Keratinocyte (primary cell): ENCODE data around the gene SLC16A2. TPM values are rescaled to one million over a fixed set of nuclear protein-coding genes. Genes with fewer than 3 reads are reported as not detected.

Experiments
- DNase-seq: peaks from one replicate; pipeline ENCODE4 v3.0.0-alpha.2; 2011; ENCODE audit warnings: low read depth, missing footprints, low spot score
- FAIRE-seq: peaks from 2 replicates; lab custom pipeline; 2011; peaks lifted over from hg19 to GRCh38; lab: Jason Lieb, UNC
- H2AFZ ChIP-seq: 2 replicates; pipeline ENCODE4 v1.6.0; 2012; ENCODE audit warnings: low read length, control low read depth, inconsistent platforms; ENCODE audit not compliant: control insufficient read depth
- H3K27ac ChIP-seq: 2 replicates; pipeline ENCODE4 v1.5.1; 2011; ENCODE audit warnings: low read length; ENCODE audit not compliant: control insufficient read depth, insufficient read depth
- H3K27me3 ChIP-seq: 3 replicates; pipeline ENCODE4 v1.6.0; 2011; ENCODE audit warnings: low read length; ENCODE audit not compliant: control insufficient read depth, insufficient read depth; ENCODE audit errors: extremely low read depth
- H3K36me3 ChIP-seq, 2 experiments: 2 replicates in 1 of 2; 3 replicates in 1 of 2; pipeline ENCODE4 v1.5.1; 2011; ENCODE audit warnings: low read length in 2 of 2, mild to moderate bottlenecking in 1 of 2; ENCODE audit not compliant: control insufficient read depth in 2 of 2, insufficient read depth in 2 of 2; ENCODE audit errors: extremely low read depth in 1 of 2
- H3K4me1 ChIP-seq: 3 replicates; pipeline ENCODE4 v1.5.1; 2011; ENCODE audit warnings: low read length; ENCODE audit not compliant: control insufficient read depth, insufficient read depth; ENCODE audit errors: extremely low read depth
- H3K4me2 ChIP-seq: 3 replicates; pipeline ENCODE4 v1.6.0; 2011; ENCODE audit warnings: low read depth, low read length; ENCODE audit not compliant: control insufficient read depth, insufficient read depth; ENCODE audit errors: extremely low read depth
- H3K4me3 ChIP-seq, 3 experiments: fragments of 200-600 bp in 1 of 3; sonication (generic) in 1 of 3; 2 replicates in 2 of 3; 3 replicates in 1 of 3; pipeline ENCODE4 v1.5.1; 2011 to 2016; ENCODE audit warnings: low read length in 3 of 3, mild to moderate bottlenecking in 3 of 3, control low read depth in 2 of 3, inconsistent platforms in 1 of 3, low read depth in 1 of 3, mixed read lengths in 1 of 3, mixed run types in 1 of 3, moderate library complexity in 1 of 3; ENCODE audit not compliant: control insufficient read depth in 2 of 3, insufficient read depth in 2 of 3; ENCODE audit errors: extremely low read depth in 1 of 3
- H3K79me2 ChIP-seq: 2 replicates; pipeline ENCODE4 v1.6.0; 2012; ENCODE audit warnings: low read length; ENCODE audit not compliant: control insufficient read depth, insufficient read depth
- H3K9ac ChIP-seq: 3 replicates; pipeline ENCODE4 v1.6.0; 2011; ENCODE audit warnings: low read length; ENCODE audit not compliant: control insufficient read depth, insufficient read depth; ENCODE audit errors: extremely low read depth
- H3K9me1 ChIP-seq: 3 replicates; pipeline ENCODE4 v1.6.0; 2011; ENCODE audit warnings: low read length; ENCODE audit not compliant: control insufficient read depth, insufficient read depth; ENCODE audit errors: extremely low read depth
- H3K9me3 ChIP-seq: 2 replicates; pipeline ENCODE4 v1.5.1; 2012; ENCODE audit warnings: low read depth, low read length; ENCODE audit not compliant: control insufficient read depth
- H4K20me1 ChIP-seq: 3 replicates; pipeline ENCODE4 v1.6.0; 2011; ENCODE audit warnings: low read length; ENCODE audit not compliant: control insufficient read depth, insufficient read depth; ENCODE audit errors: extremely low read depth
- EZH2 ChIP-seq: IDR thresholded peaks from one replicate; pipeline ENCODE4 v1.6.1; 2012; ENCODE audit warnings: inconsistent platforms, mild to moderate bottlenecking, low read length, moderate library complexity
- dilution Hi-C: fragments of 300-500 bp; cut with MboI; formaldehyde crosslinking; loops from one replicate; pipeline ENCODE4 v1.7.0; 2020; ENCODE audit warnings: low sequenced_read_pairs; ENCODE audit not compliant: extremely low pct_ligation_motif_present
- polyA plus RNA-seq, 5 experiments: library from polyadenylated mRNA; depleted of rRNA in 3 of 5; stranded (reverse) in 3 of 5; stranded (forward) in 1 of 5; unstranded in 1 of 5; fragments of >200 nt; gene quantifications; 1 replicate in 1 of 5; 2 replicates in 3 of 5; 3 replicates in 1 of 5; pipeline versions ENCODE4 v1.2.1 to v1.2.3, GENCODE V29; 2011 to 2012; ENCODE audit warnings: missing spikeins in 2 of 5, low read depth in 1 of 5, low replicate concordance in 1 of 5
- TF ChIP-seq, protein P1 (sequence below), 3 experiments: IDR thresholded peaks in 1 of 3; conservative IDR thresholded peaks in 1 of 3; optimal IDR thresholded peaks in 1 of 3; 2 replicates in 2 of 3; 3 replicates in 1 of 3; pipeline versions ENCODE3 to v1.5.1; 2011; ENCODE audit warnings: low read length in 3 of 3, mild to moderate bottlenecking in 3 of 3, moderate library complexity in 2 of 3, control low read depth in 1 of 3, inconsistent platforms in 1 of 3; ENCODE audit not compliant: insufficient read depth in 2 of 3; ENCODE audit errors: extremely low read depth in 1 of 3

Gene SLC16A2
- polyA plus RNA-seq, 1 donor (not counting 4 experiments of a cell fraction or from before 2014, with no cell fraction given): 38.4 TPM

DNA sequence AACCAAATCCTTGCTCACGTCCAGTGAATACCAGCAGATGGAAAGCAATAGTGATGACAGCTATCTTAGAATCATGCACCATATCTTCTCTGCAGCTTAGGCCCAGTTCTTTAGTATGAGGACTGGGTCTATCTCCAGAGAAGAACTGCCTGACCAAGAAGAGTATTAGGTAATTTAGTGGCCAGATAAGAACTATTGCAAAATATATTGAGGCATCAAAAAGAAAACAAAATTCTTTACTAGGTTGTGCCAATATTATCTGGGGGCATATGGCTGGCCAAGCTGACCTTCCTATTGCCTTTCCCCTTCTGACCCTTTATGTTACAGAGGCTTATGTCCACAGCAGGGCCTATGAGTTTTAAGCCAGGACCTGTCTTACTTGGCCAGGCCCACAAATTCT, 101.9 kb downstream of the SLC16A2 start:
- Histone ChIP-seq H3K27ac (no peak overlapping the region), H3K27me3 (no peaks in the 10 kb centered on the region), H3K4me2 (no peak overlapping the region), H3K36me3 (peaks cover 0 to 1% of the 10 kb centered on the region in 2 experiments), H3K9me3 (no peaks in the 10 kb centered on the region), H3K4me1 (peaks cover 5% of the 10 kb centered on the region), H2AFZ (no peak overlapping the region), H3K79me2 (no peaks in the 10 kb centered on the region), H4K20me1 (no peaks in the 10 kb centered on the region), H3K9me1 (no peaks in the 10 kb centered on the region), H3K9ac (no peak overlapping the region), H3K4me3 (no peak overlapping the region)
- no peak for TF ChIP-seq EZH2
- TF ChIP-seq, protein P1, sequence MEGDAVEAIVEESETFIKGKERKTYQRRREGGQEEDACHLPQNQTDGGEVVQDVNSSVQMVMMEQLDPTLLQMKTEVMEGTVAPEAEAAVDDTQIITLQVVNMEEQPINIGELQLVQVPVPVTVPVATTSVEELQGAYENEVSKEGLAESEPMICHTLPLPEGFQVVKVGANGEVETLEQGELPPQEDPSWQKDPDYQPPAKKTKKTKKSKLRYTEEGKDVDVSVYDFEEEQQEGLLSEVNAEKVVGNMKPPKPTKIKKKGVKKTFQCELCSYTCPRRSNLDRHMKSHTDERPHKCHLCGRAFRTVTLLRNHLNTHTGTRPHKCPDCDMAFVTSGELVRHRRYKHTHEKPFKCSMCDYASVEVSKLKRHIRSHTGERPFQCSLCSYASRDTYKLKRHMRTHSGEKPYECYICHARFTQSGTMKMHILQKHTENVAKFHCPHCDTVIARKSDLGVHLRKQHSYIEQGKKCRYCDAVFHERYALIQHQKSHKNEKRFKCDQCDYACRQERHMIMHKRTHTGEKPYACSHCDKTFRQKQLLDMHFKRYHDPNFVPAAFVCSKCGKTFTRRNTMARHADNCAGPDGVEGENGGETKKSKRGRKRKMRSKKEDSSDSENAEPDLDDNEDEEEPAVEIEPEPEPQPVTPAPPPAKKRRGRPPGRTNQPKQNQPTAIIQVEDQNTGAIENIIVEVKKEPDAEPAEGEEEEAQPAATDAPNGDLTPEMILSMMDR (optimal IDR thresholded peaks at IDR 0.05 in 1 of 3, IDR thresholded peaks at IDR 0.05 in 1 of 3, conservative IDR thresholded peaks at IDR 0.05 in 1 of 3; ENCODE audit: extremely low read depth in 1 of 3, insufficient read depth in 2 of 3, low read length in 3 of 3): no peak
- FAIRE-seq: no peak
- dilution Hi-C loops: no loop called here
- no peak for DNase-seq

DNA sequence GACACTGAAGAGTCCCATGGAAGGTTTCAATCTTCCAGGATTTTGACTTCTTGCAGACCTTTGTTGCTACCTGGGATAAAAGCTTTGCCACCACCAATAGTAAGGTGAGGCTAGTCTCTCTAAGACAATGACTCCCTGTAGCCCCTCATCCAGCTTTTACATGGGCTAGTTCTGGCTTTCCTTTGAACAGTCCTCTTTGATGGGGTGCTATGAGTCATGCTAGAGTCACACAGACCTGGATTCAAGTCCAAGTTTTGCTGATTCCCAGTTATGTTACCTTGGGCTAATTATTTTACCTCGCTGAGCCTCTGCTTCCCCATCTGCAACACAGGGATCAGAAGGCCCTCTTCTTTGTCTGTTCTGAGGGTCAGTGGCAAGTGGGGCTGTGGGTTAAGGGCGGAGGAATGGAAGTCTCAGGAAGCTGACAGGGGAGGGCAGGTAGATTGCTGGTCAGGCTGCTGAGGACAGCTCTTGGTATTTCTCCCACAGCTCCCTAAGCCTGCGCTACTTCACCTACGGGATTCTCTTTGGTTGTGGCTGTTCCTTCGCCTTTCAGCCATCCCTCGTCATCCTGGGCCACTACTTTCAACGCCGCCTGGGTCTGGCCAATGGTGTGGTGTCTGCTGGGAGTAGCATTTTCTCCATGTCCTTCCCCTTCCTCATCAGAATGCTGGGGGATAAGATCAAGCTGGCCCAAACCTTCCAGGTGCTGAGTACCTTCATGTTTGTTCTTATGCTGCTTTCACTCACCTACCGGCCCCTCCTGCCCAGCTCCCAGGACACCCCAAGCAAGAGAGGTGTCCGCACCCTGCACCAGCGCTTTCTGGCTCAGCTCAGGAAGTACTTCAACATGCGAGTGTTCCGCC, 102.8 kb downstream of the SLC16A2 start:
- H3K9me3 ChIP-seq: no peaks in the 10 kb centered on the region
- no peaks in the 10 kb centered on the region for H3K27me3 ChIP-seq
- no peaks in the 10 kb centered on the region for H3K9me1 ChIP-seq
- peaks cover 0 to 3% of the 10 kb centered on the region in 2 experiments for H3K36me3 ChIP-seq
- no peak overlapping the region for H3K4me2 ChIP-seq
- no peaks in the 10 kb centered on the region for H3K79me2 ChIP-seq
- FAIRE-seq (peak; percentile 13), DNase-seq (no peak)
- no peak overlapping the region for H3K4me3 ChIP-seq
- dilution Hi-C loops: no loop called here
- peaks cover 5% of the 10 kb centered on the region for H3K4me1 ChIP-seq
- TF ChIP-seq EZH2: no peak
- TF ChIP-seq, protein P1 (optimal IDR thresholded peaks at IDR 0.05 in 1 of 3, IDR thresholded peaks at IDR 0.05 in 1 of 3, conservative IDR thresholded peaks at IDR 0.05 in 1 of 3; ENCODE audit: extremely low read depth in 1 of 3, insufficient read depth in 2 of 3, low read length in 3 of 3): no peak
- no peaks in the 10 kb centered on the region for H4K20me1 ChIP-seq
- H2AFZ ChIP-seq: no peak overlapping the region
- H3K27ac ChIP-seq: no peak overlapping the region
- no peak overlapping the region for H3K9ac ChIP-seq
